Activated CD8-positive, alpha-beta memory T cell treated with anti-CD3 and anti-CD28 coated beads for 4 hours (primary cell): ENCODE results near the gene ZNF607.
"Not testable (repeated sequence)": the region's sequence is repeated elsewhere in the genome, so short reads cannot be mapped to it uniquely, and the experiment has no call there.

Experiments used
- DNase-seq, 2 donors: peaks; one replicate each; pipeline ENCODE4 v3.0.0-alpha.2; 2020; ENCODE audit warnings: low read depth in 2 of 2

Gene ZNF607

GRCh38 chr19:37719111-37719926, at the start of gene ZNF607:
ZNF607 (minus strand) TSS chr19:37719761; CDS start chr19:37711618, 8,143 bp downstream.
- peak; percentile 67 to 76 for DNase-seq

GRCh38 chr19:37763488-37763887, 43.9 kb upstream of the ZNF607 start:
- no peak for DNase-seq

- DNase-seq: not testable (repeated sequence)
Observed at GRCh38 chr19:37757683-37758082, 38.1 kb upstream of the ZNF607 start.

GRCh38 chr19:37738371-37738770, 18.8 kb upstream of the ZNF607 start:
- no peak for DNase-seq

- no peak for DNase-seq
Observed at GRCh38 chr19:37725181-37725580, 5.6 kb upstream of the ZNF607 start.

- no peak for DNase-seq
Observed at GRCh38 chr19:37719927-37720265, 335 bp upstream of the ZNF607 start.

GRCh38 chr19:37718304-37718703, 1.3 kb downstream of the ZNF607 start:
- DNase-seq: no peak

- DNase-seq: no peak
Observed at GRCh38 chr19:37716140-37716539, 3.4 kb downstream of the ZNF607 start.

- no peak for DNase-seq
Observed at GRCh38 chr19:37706052-37706605, 13.4 kb downstream of the ZNF607 start.

- no peak for DNase-seq
Observed at GRCh38 chr19:37699057-37699456, 20.5 kb downstream of the ZNF607 start.

GRCh38 chr19:37698216-37698615, 21.3 kb downstream of the ZNF607 start:
- no peak for DNase-seq

- DNase-seq: no peak
Observed at GRCh38 chr19:37695144-37695899, 24.2 kb downstream of the ZNF607 start.

- no peak for DNase-seq
Observed at GRCh38 chr19:37692956-37693620, 26.5 kb downstream of the ZNF607 start.

- peak; percentile 56 to 68 for DNase-seq
Observed at GRCh38 chr19:37691881-37692504, 27.6 kb downstream of the ZNF607 start.

GRCh38 chr19:37683520-37683919, 36.0 kb downstream of the ZNF607 start:
- DNase-seq: no peak

GRCh38 chr19:37669450-37669914, 50.1 kb downstream of the ZNF607 start:
- DNase-seq: no peak

GRCh38 chr19:37657157-37657556, 62.4 kb downstream of the ZNF607 start:
- DNase-seq: not testable (repeated sequence)

- peak; percentile 56 to 67 for DNase-seq
Observed at GRCh38 chr19:37655689-37656371, 63.7 kb downstream of the ZNF607 start.

- DNase-seq: peak; percentile 43 to 57
Observed at GRCh38 chr19:37655301-37655688, 64.3 kb downstream of the ZNF607 start, which contains the start of gene ZFP30. ZFP30 (minus strand) TSS chr19:37655465; CDS start chr19:37647822, 7,643 bp downstream.

GRCh38 chr19:37654629-37655300, 64.8 kb downstream of the ZNF607 start:
- DNase-seq: no peak
